OCI-LY3 (cell line): Measurements from ENCODE around the gene MAGEB6B.

ENCODE experiments used
- EZH2phosphoT487 ChIP-seq: fragments of 200-600 bp; shearing (Covaris generic); IDR thresholded peaks from 2 replicates; pipeline ENCODE4 v1.6.1; 2018; ENCODE audit warnings: antibody characterized with exemption, mixed run types, low read depth
- TF ChIP-seq, protein P1 (sequence below): fragments of 200-600, 300-600 bp; sonication (generic); IDR thresholded peaks from 2 replicates; pipeline ENCODE4 v1.5.1; 2014; ENCODE audit warnings: antibody characterized with exemption, low read length, low read depth

DNA sequence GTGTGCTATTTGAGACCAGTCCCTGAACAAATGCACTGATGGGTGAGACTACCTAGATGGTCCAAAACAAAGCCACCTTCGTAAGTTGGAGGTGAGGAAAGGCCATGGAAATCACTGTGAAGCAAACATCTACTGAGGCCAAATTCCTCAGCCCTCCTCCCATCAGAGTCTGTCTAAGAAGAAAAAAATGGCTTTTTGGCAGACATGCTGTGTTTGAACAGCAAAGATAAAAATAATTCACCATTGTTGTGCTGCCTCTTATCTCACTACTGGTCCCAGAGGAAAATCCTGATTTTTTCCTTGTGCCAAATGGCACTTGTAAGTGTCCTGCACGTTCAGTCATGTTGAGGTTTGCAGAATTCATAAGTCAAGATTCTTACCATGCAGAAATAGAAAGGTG lies 14.4 kb upstream of the MAGEB6B start:
- TF ChIP-seq, protein P1, sequence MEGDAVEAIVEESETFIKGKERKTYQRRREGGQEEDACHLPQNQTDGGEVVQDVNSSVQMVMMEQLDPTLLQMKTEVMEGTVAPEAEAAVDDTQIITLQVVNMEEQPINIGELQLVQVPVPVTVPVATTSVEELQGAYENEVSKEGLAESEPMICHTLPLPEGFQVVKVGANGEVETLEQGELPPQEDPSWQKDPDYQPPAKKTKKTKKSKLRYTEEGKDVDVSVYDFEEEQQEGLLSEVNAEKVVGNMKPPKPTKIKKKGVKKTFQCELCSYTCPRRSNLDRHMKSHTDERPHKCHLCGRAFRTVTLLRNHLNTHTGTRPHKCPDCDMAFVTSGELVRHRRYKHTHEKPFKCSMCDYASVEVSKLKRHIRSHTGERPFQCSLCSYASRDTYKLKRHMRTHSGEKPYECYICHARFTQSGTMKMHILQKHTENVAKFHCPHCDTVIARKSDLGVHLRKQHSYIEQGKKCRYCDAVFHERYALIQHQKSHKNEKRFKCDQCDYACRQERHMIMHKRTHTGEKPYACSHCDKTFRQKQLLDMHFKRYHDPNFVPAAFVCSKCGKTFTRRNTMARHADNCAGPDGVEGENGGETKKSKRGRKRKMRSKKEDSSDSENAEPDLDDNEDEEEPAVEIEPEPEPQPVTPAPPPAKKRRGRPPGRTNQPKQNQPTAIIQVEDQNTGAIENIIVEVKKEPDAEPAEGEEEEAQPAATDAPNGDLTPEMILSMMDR, result no peak
- TF ChIP-seq EZH2phosphoT487, result no peak
